HUES48 (cell line): Measurements from ENCODE around the gene MAML3.
A peak's percentile ranks its signal among the peaks of the same experiment; 100 is the strongest.

Experiments used
- H3K27ac ChIP-seq: one replicate; pipeline ENCODE4 v1.7.0; 2013; ENCODE audit warnings: low read depth, low read length, inconsistent platforms
- H3K27me3 ChIP-seq: 2 replicates; pipeline ENCODE4 v1.6.1; 2013; ENCODE audit warnings: mild to moderate bottlenecking, low read length; ENCODE audit not compliant: control insufficient read depth, insufficient read depth
- H3K36me3 ChIP-seq: 2 replicates; pipeline ENCODE4 v1.6.1; 2013; ENCODE audit warnings: low read length; ENCODE audit not compliant: control insufficient read depth, insufficient read depth
- H3K4me1 ChIP-seq: 2 replicates; pipeline ENCODE4 v1.6.1; 2013; ENCODE audit warnings: mild to moderate bottlenecking, low read length; ENCODE audit not compliant: control insufficient read depth, insufficient read depth
- H3K4me3 ChIP-seq: 2 replicates; pipeline ENCODE4 v1.5.1; 2013; ENCODE audit warnings: mild to moderate bottlenecking, low read depth, low read length
- H3K9ac ChIP-seq: 2 replicates; pipeline ENCODE4 v1.6.1; 2013; ENCODE audit warnings: mild to moderate bottlenecking, low read depth, low read length, moderate library complexity
- H3K9me3 ChIP-seq: 2 replicates; pipeline ENCODE4 v1.6.1; 2013; ENCODE audit warnings: low read length; ENCODE audit not compliant: control insufficient read depth, insufficient read depth

The MAML3 gene

GRCh38 chr4:139692309-139693012 is 461.5 kb downstream of the MAML3 start:
- H3K27ac ChIP-seq: peak overlapping the region; percentile 21
- no peak overlapping the region for H3K9ac ChIP-seq
- no peaks in the 10 kb centered on the region for H3K27me3 ChIP-seq
- H3K9me3 ChIP-seq: no peaks in the 10 kb centered on the region
- no peak overlapping the region for H3K4me3 ChIP-seq
- no peaks in the 10 kb centered on the region for H3K36me3 ChIP-seq
- H3K4me1 ChIP-seq: no peaks in the 10 kb centered on the region

DNA sequence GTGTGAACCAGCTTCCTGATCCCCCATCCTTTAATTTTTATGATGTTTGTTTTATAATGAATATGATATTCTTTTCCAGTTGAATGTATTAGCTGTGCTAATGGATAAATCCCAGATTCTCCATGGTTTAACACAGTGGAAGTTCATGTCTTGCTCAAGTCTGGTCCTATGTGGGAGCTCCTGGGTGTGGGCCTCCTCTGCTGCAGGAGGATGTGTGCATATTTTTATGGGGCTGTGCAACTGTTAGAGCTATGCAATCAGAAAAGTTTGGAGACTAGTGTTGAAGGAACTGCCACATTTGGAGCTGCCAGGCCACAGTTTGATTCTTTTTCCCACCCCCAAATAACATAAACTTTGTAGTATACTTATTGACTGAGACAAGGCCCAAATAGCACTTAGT is 463.6 kb downstream of the MAML3 start:
- no peaks in the 10 kb centered on the region for H3K4me1 ChIP-seq

DNA sequence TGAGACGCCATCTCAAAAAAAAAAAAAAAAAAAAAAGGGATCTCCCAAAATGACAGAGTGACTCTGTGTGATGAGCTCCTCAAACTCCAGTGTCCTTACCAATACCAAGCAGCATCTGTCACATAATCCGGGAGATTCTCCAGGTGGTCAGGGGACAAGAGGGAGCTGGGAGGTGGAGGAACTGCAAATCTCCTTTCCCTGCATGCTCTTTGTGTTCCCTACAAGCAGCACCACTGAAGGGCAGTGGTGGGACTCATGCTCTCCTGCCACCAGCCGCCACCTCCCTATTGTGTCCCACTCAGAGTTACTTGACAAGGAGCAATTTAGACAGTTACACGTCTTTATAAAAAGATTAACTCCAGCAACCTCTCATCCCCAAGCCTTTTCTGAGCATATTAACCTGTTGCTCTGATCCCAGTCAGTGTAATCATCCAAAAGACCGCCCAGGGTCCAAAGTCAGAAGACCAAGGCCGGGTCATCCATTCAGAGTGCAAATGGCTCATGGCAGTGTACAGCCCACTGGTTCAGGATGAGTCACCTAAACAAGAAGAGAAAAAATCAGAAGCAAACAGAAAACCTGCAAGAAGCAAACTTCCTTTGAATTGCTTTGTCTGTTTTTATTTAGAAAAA is 464.8 kb downstream of the MAML3 start:
- no peaks in the 10 kb centered on the region for H3K36me3 ChIP-seq
- H3K9me3 ChIP-seq: no peaks in the 10 kb centered on the region
- H3K27ac ChIP-seq: no peak overlapping the region
- H3K4me1 ChIP-seq: no peaks in the 10 kb centered on the region
- H3K4me3 ChIP-seq: no peak overlapping the region
- no peak overlapping the region for H3K9ac ChIP-seq
- H3K27me3 ChIP-seq: no peaks in the 10 kb centered on the region

More for the DNA sequence above, 463.6 kb downstream of the MAML3 start:
- no peaks in the 10 kb centered on the region for H3K27me3 ChIP-seq
- no peak overlapping the region for H3K4me3 ChIP-seq
- H3K9ac ChIP-seq: no peak overlapping the region
- no peaks in the 10 kb centered on the region for H3K36me3 ChIP-seq
- H3K9me3 ChIP-seq: no peaks in the 10 kb centered on the region
- H3K27ac ChIP-seq: no peak overlapping the region

GRCh38 chr4:139686988-139687387 is 467.0 kb downstream of the MAML3 start:
- Histone ChIP-seq H3K36me3 (no peaks in the 10 kb centered on the region), H3K4me1 (no peaks in the 10 kb centered on the region), H3K9me3 (no peaks in the 10 kb centered on the region), H3K27ac (no peak overlapping the region), H3K9ac (no peak overlapping the region), H3K4me3 (no peak overlapping the region), H3K27me3 (no peaks in the 10 kb centered on the region)

- no peaks in the 10 kb centered on the region for H3K27me3 ChIP-seq
- no peaks in the 10 kb centered on the region for H3K36me3 ChIP-seq
- no peak overlapping the region for H3K9ac ChIP-seq
- H3K4me1 ChIP-seq: no peaks in the 10 kb centered on the region
- H3K4me3 ChIP-seq: no peak overlapping the region
- H3K9me3 ChIP-seq: no peaks in the 10 kb centered on the region
- no peak overlapping the region for H3K27ac ChIP-seq
Observed at GRCh38 chr4:139686130-139686529, 467.9 kb downstream of the MAML3 start.

DNA sequence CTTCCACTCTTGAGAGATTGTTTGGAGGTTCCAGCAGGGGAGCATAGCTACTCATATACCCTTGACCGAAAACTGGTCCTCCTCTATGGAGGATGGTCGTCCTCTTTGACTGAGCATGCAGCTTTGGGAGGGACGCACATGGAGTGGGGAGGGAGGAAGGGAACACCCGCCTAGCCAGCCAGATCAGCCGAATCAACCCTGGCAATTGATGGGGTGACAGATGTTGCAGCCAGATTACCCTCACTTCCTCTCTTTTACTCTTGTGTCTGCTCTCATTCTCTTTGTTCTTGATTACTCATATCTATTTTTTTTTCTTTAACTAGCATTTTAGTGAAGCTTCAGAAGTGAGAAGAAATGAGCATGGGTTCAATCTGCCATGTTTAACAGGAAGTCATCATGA is 468.8 kb downstream of the MAML3 start:
- Histone ChIP-seq H3K27me3 (no peaks in the 10 kb centered on the region), H3K4me1 (no peaks in the 10 kb centered on the region), H3K9me3 (no peaks in the 10 kb centered on the region), H3K9ac (no peak overlapping the region), H3K27ac (no peak overlapping the region), H3K36me3 (no peaks in the 10 kb centered on the region), H3K4me3 (no peak overlapping the region)

DNA sequence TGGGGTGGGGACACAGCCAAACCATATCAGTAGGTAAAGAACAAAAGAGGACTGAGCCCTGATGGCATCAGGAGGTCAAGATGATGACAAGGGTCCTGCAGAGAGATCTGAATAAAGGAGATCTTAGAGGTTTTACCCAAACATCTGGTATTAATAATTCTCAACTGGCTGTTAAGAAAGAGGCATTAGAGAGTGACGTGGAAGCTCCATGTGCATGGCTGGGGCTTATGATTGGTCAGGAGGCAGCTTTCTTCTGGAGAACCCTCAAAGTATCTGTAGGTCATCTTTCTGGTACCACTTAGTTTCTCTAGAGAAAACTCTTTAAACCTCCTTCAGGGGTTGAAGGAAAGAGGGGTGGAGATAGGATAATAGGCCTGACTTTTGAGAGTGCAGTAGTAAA is 469.6 kb downstream of the MAML3 start:
- Histone ChIP-seq H3K36me3 (no peaks in the 10 kb centered on the region), H3K4me3 (no peak overlapping the region), H3K9me3 (no peaks in the 10 kb centered on the region), H3K4me1 (no peaks in the 10 kb centered on the region), H3K27ac (no peak overlapping the region), H3K9ac (no peak overlapping the region), H3K27me3 (no peaks in the 10 kb centered on the region)

DNA sequence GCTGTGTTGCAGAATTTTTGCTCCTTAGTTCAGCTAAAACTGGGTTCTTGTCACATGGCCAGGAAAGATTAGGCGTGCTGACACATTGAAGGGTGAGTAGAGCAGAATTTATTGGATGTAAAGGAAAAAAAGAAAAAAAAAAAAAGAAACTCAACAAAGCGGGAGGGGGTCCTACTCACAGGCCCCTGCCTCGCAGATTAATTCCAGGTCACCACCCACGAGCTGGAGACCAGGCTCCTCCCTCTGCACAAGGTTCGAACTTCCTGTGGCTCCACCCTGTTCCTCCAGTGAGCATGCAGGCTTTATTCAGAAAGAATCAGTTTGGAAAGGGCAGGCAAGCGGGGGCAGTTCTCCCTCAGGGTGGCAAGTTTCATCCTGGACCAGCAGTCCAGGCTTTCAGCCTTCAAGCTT is 471.2 kb downstream of the MAML3 start:
- H3K27me3 ChIP-seq: no peaks in the 10 kb centered on the region
- H3K27ac ChIP-seq: no peak overlapping the region
- H3K36me3 ChIP-seq: no peaks in the 10 kb centered on the region
- H3K9ac ChIP-seq: no peak overlapping the region
- no peaks in the 10 kb centered on the region for H3K9me3 ChIP-seq
- no peaks in the 10 kb centered on the region for H3K4me1 ChIP-seq
- no peak overlapping the region for H3K4me3 ChIP-seq

DNA sequence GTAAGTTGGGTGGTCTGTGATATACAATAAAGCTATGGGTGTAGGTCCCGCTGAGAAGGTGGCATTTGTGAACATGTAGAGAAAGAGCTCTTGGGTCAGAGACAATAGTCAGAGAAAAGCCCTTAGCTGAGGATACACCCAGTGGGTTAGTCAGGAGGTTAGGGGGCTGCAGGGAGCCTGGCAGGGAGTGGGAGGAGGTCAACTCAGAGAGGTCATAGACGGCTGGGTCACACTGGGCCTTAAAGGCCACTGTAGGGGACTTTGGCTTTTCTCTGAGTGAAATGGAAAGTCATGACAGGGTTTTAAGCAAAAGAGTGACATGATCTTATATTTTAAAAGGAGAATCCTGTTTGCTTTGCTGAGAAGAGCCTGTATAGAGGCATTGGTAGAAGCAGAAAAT is 471.7 kb downstream of the MAML3 start:
- H3K27me3 ChIP-seq: no peaks in the 10 kb centered on the region
- no peaks in the 10 kb centered on the region for H3K4me1 ChIP-seq
- H3K4me3 ChIP-seq: no peak overlapping the region
- no peak overlapping the region for H3K27ac ChIP-seq
- no peaks in the 10 kb centered on the region for H3K36me3 ChIP-seq
- no peaks in the 10 kb centered on the region for H3K9me3 ChIP-seq
- no peak overlapping the region for H3K9ac ChIP-seq

- no peak overlapping the region for H3K4me3 ChIP-seq
- no peaks in the 10 kb centered on the region for H3K27me3 ChIP-seq
- H3K27ac ChIP-seq: no peak overlapping the region
- H3K9ac ChIP-seq: no peak overlapping the region
- H3K4me1 ChIP-seq: peaks cover 3% of the 10 kb centered on the region; the same call in 1 of the 2 replicates
- no peaks in the 10 kb centered on the region for H3K9me3 ChIP-seq
- no peaks in the 10 kb centered on the region for H3K36me3 ChIP-seq
Observed at GRCh38 chr4:139676913-139677585, 476.9 kb downstream of the MAML3 start.

DNA sequence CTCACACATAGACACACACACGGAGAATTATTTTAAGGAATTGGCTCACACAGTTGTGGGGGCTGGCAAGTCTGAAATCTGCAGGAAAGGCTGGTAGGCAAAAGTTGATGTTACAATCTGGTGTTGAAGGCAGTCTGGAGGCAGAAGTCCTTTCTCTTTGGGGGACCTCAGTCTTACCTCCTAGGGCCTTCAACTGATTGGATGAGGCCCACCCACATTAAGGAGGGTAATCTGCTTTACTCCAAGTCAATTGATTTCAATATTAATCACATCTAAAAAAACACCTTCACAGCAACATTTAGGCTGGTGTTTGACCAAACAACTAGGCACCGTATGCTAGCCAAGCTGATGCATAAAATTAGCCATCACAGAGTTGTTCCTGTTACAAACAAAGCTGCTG is 477.6 kb downstream of the MAML3 start:
- H3K9me3 ChIP-seq: no peaks in the 10 kb centered on the region
- no peak overlapping the region for H3K9ac ChIP-seq
- H3K4me3 ChIP-seq: no peak overlapping the region
- H3K27me3 ChIP-seq: no peaks in the 10 kb centered on the region
- H3K4me1 ChIP-seq: peaks cover 7% of the 10 kb centered on the region; the same call in 1 of the 2 replicates
- no peaks in the 10 kb centered on the region for H3K36me3 ChIP-seq
- no peak overlapping the region for H3K27ac ChIP-seq
